Spleen (tissue), 7 donors: ENCODE measurements around the gene NCS1.

Source experiments
- POLR2A ChIP-seq, 3 donors: fragments of 450-650 bp; IDR thresholded peaks; one replicate each; pipeline ENCODE4 v1.5.1; 2017; ENCODE audit warnings: antibody characterized with exemption in 3 of 3, mild to moderate bottlenecking in 1 of 3
- TF ChIP-seq, protein P1 (sequence below), 11 experiments: fragments of 200-600 bp in 7 of 11; fragments of 450-650 bp in 4 of 11; sonication (generic) in 4 of 11; IDR thresholded peaks in 8 of 11; conservative IDR thresholded peaks in 3 of 11; 1 replicate in 7 of 11; 2 replicates in 4 of 11; pipeline versions ENCODE4 v1.4.0 to v1.8.0; 2016 to 2021; ENCODE audit warnings: antibody characterized with exemption in 11 of 11, inconsistent platforms in 4 of 11, mild to moderate bottlenecking in 1 of 11
- donor health status: DM: no; HTN: no; CAD: no; lungs with moderate emphysema.
- donor health status: DM: no; HTN: no; CAD: no.
- donor health status: DM: no; HTN: no; CAD: no.

GRCh38 chr9:130220352-130220751, 48.1 kb downstream of the NCS1 start:
- TF ChIP-seq, protein P1, sequence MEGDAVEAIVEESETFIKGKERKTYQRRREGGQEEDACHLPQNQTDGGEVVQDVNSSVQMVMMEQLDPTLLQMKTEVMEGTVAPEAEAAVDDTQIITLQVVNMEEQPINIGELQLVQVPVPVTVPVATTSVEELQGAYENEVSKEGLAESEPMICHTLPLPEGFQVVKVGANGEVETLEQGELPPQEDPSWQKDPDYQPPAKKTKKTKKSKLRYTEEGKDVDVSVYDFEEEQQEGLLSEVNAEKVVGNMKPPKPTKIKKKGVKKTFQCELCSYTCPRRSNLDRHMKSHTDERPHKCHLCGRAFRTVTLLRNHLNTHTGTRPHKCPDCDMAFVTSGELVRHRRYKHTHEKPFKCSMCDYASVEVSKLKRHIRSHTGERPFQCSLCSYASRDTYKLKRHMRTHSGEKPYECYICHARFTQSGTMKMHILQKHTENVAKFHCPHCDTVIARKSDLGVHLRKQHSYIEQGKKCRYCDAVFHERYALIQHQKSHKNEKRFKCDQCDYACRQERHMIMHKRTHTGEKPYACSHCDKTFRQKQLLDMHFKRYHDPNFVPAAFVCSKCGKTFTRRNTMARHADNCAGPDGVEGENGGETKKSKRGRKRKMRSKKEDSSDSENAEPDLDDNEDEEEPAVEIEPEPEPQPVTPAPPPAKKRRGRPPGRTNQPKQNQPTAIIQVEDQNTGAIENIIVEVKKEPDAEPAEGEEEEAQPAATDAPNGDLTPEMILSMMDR (IDR thresholded peaks at IDR 0.05 in 8 of 11, conservative IDR thresholded peaks at IDR 0.05 in 3 of 11) = no peak
- no peak for TF ChIP-seq POLR2A (IDR thresholded peaks at IDR 0.05)
